GM21576 (cell line): ENCODE results near the gene PACS1.

Experiments
- ATAC-seq: cut with Tn5 transposase; IDR thresholded peaks from one replicate; pipeline ENCODE4 v1.9.1; 2021; ENCODE audit warnings: mild to moderate bottlenecking, moderate library complexity; ENCODE audit not compliant: unreplicated experiment

Gene PACS1

DNA sequence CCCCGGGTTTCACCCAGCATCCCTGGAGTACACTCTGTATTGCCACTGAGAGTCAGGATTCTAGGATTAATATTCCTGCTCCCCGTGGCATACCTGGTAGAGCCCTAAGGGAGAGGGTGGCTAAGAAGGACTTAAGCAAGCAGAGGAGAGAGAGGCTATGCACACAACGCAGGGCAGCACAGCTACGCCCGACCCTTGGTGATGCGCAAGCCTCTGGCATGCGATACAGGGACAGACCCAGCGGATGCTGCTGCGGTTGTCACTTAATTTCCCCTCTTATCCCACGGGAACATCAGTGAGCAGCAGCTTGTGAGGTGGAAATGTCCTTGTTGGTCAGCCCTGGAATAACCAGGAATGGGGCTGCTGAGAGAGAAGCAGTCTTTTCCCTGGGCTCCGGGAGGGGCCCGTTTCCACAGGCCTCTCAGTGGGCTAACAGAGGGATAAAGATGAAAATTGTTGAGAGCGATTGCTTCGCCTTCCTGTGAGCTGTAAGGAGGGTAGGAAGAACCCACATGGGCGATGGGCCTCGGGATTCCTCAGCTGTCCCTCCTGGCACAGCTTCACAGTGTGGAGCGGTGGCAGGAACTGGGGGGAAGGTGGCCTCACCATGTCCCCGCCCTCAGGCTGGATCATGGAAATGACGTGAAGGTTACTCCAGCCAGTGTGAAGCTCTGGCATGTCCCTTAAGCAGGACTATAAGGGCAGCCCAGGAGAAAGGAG is 149.9 kb downstream of the PACS1 start:
- ATAC-seq = no peak

DNA sequence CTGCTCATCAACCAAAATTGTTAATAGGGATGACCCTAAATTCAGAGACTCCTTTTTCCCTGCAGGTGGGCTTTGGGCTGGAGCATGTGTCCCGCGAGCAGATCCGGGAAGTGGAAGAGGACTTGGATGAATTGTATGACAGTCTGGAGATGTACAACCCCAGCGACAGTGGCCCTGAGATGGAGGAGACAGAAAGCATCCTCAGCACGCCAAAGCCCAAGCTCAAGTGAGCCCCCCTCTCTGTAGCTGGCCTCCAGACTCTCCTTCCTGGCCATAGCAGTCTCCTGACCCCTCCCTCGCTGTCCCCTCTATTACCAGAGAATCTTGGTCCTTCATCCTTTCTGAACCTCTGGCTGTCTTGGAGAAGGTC is 150.5 kb downstream of the PACS1 start:
- no peak for ATAC-seq

DNA sequence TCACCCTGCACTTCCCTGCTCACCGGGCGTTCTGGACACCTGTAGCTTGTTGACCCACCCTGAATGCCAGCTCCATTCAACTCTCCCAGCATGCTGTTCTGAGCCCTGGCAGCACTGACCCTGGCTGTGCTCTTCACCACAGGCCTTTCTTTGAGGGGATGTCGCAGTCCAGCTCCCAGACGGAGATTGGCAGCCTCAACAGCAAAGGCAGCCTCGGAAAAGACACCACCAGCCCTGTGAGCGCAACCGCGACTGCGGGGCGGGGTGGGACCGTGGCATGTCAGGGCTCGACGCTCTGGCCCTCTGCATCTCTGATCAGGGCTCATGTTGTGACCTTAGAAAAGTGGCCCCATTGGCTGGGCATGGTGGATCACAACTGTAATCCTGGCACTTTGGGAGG is 150.9 kb downstream of the PACS1 start:
- ATAC-seq = no peak

DNA sequence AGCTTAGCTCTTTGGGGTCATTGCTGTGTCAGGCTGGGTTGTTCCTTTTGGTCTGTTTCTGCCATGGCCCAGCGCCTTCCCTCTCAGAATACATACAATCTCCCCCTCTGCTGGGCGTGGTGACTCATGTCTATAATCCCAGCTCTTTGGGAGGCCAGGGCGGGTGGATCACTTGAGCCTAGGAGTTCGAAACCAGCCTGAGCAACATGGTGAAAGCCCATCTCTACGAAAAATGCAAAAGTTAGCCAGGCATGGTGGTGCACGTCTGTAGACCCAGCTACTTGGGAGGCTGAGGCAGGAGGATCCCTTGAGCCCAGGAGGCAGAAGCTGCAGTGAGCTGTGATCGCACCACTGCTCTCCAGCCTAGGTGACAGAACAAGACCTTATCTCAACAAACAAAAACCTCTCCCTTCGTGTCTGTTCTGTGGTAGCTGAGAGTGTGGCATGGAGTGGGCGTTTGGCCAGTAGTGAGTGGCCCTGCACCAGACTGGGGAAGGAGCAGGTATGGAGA is 151.7 kb downstream of the PACS1 start:
- no peak for ATAC-seq

DNA sequence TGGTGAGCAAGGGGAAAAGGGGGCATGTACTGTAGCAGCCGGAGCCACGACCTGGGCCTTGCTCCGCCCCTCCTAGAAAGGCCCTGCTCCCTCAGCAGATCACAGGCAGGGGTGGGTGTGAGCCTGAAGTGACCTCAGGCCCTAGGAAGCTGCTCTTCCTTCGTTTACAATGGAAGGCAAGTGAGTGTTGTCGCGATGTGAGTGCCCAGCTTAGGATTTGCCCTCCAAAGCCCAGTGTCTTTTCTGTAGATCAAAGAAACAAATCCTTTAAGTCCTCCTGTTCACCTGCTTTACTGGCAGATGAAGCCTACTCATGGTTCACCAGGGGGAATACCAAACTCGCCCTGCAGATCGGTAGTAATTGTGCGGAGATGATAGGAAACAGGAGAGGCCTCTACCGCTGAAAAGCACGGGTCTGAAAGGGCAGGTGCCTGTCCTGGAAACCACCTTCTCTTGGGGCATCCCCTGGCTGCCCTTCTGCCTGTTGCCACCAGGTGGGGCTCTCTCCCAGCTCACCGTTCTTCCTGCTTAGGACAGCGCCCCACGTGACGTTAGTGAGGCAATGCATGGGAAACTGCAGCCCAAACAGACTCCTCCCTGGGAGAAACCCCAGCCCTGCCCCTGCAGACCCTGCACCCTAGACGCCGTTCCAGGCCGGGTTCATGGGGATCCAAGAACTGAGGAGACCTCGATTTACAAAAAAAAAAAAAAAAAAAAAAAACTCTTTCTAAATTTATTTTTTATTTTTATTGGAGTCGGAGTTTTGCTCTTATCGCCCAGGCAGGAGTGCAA is 152.5 kb downstream of the PACS1 start:
- ATAC-seq = peak; percentile 87

DNA sequence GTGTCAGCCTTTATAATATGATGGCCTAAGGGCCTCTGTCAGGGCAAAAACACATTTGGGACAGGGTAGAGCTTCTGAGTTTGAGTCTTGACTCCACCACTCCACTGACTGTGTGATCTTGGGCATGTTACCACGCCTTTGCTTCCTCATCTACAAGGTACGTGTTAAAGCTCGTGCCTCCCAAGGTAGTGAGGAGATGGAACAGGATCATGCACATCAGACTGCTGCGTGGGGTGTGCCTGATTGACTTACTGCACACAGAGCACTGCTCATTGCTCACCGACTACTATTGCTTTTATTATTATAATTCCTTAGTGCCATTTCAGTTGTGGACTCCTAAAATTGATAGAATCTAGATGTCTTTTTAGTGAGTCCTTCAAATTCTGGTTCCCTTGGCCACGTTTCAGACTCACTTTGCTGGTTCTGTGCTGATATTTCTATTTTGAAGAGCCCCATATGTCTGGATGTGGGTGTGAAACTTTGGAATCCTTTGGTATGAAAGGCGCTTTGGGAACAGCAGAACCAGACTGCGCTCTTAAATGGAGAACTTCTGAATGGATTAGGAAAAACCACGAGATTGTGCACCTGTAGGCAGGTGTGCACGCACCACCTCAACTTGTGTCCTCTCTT is 154.3 kb downstream of the PACS1 start:
- no peak for ATAC-seq

DNA sequence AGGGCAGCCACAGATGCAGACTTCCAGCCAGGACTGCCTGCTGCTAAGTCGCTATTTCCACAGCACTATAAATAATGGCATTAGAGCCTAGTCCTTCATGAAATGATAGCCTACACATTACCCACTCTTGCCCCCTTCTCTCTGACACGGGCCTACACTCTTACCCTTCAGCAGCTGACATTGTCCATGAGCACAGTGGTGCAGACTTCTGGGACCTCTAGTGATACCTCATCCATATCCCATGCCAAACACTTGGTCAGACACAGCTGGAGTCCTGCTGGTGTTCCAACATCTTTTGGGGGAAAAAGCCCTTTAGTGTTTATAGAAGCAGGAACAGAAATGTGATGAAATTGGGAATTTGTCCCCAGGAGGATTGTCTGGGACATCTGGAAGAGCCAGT is 155.0 kb downstream of the PACS1 start:
- ATAC-seq = no peak

DNA sequence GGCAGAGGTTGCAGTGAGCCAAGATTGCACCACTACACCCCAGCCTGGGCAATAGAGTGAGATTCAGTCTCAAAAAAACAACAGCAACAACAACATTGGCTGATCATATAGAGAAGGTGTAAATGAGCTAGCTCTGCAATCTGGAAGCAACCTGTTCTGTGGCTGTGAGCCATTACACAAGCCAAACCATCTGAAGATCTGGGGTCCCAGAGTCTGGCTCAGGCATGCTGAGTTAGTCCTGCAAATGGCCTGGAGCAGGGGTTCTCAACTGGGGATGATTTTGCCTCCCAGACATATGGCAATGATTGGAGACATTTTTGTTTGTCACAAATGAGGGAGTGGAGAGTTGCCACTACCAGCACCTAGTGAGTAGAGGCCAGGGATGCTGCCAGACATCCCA is 156.0 kb downstream of the PACS1 start:
- ATAC-seq = no peak

DNA sequence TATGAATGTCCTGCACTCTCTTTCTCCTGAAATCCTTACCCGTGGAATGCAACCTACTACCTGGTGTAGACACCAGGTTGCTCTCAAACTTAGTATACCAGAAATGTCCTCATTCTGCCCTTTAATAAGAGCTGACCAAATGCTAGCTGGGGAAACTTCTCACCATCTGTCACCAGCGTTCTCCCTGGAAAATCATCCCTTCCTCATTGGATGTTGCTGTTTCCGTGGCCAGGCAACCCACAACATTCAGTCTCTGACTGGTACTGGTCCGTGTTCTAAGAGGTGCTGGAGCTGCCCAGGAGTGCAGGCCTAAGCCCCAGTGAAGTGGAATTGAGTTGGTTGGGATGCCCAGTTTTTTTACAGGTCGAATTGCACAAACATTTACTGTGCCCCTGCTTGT is 157.6 kb downstream of the PACS1 start:
- no peak for ATAC-seq

DNA sequence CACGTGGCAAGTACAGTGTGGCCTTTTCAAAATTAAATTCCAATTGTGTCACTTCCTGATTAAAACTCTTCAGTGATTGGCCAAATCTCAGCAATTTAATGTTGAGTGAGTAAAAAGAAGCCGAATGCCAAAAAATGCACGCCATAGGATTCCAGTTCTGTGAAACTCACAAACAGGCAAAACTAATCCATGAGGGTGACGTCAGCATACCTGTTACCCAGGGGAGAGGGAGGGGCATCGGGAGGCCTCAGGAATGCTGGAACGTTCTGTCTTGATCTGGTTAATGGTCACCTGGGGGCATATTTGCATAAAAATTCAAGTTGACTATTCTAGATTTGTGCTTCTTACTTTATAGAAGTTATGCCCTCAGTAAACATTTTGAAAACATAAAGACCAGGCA is 158.4 kb downstream of the PACS1 start:
- ATAC-seq = no peak

DNA sequence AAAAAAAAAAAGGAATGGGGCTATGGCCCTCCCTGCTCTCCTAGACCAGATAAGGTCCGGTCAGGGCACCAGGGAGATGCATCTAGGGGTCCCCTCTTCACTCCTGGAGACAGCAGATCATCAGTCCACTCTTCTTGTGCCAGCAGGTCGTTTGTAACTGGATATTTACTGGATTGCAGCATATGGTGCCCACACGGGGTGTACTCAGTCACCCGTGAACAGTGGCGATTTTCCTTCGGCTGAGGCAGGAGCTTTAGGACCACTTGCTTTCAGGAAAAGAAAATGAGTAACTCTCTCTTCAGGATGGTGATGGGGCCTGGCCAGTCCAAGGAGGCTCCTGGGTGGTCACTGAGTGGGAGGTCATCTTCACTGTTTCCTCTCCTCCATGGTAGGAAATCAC is 160.1 kb downstream of the PACS1 start:
- ATAC-seq = no peak

DNA sequence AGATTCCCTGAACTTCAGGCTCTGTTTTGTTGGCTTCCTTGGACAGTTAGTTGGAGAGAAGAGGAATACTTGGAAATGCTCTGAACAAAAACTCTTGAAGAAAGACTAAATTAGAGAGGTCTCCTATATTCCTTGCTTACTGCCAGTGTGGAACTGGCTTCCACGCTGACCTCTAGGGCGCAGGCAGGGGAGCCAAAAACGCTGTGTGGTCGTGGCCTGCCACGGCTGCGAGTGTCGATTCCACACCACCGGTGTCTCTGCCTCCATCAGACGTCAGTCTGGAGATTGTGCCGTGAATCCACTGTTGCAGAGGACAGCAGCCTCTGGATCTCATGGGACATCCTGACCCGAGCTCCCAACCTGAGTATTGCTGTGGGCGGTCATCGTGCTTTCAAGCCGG is 160.9 kb downstream of the PACS1 start:
- ATAC-seq = no peak

DNA sequence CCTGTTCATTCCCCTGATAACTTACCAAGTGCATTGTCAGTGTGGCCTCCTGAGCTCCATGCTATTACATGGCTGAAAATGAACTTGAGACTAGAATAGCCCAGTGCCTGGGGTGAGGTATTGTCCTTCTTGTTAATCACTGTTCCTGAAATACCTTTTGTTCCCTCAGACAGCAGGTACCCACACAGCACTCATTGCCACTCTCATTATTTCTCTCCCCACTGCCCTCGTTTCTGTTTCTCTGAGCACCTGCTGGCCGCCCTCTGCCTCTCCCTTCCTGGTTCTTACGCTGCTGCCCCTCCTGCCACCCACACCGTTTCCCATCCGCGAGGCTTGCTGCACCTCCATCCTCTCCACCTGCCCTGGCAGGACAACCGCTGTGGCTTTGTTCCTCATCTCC is 161.5 kb downstream of the PACS1 start:
- ATAC-seq = no peak

DNA sequence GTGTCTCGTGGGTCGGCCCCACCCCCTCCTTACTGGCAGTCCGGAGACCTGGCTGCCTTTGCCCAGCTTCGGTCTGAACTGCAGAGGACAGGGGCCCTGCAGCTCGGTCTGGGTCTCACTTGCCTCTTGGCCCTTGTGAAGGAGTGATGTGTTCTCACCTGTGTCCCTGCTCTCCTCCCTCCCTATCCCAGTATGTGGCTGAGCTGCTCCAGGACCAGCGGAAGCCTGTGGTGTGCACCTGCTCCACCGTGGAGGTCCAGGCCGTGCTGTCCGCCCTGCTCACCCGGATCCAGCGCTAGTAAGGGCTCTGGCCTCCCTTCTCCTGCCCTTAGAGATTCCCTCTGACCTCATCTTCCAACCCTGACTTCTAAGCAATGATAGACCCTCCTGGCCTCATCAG is 162.7 kb downstream of the PACS1 start:
- no peak for ATAC-seq

DNA sequence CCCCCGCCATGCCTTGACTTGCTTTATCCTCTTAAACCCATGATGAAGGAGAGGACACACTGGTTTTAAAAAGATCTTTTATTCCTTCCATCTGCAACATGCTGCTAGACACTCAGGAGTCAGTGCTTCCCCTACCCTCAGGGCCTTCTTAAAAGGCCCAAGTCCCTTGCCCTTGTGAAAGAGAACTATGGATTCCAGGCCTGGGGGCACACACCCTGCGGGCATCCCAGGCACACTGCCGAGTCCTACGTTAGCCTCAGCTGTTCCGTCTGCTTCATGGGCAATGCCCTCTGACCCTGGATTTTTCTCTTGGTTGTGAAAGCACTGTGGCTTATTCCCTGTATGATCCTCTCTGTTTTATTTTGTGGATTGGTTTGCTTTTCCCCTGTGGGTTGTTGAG is 163.2 kb downstream of the PACS1 start:
- ATAC-seq = no peak

DNA sequence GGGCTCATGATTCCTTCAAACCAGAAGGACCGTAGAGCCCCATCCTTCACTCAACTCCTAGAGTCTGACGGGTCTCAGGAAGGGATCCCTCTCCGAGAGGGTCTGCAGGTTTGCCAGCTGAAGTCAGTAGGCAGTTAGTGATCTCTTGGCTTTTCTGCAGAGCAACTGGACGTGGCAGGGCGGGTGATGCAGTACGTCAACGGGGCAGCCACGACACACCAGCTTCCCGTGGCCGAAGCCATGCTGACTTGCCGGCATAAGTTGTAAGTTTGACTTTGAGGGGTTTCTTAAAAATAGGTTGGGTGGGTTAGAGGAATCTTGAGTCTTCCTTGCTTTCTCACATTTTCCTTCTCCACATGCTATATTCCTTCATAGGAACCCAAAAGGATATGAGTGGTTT is 165.1 kb downstream of the PACS1 start:
- ATAC-seq = no peak

DNA sequence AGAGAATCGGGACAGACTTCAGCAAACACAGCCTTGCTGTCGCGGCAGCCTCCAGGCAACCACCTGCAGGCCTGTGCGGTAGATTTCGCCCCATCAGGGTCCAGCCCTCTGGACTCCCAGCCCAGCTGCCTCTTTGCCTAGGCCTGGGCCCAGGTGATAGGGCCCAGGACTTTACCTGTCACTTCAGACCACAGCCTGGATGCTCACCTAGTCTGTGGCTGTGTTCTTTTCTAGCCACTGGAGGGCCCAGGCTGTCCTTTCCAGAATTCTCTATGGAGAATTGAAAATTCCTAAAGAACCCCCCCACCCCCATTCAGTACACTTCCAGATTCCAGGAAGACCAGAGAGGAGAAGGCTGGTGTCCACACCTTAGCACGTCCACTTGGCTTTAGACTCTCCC is 167.8 kb downstream of the PACS1 start:
- ATAC-seq = no peak

DNA sequence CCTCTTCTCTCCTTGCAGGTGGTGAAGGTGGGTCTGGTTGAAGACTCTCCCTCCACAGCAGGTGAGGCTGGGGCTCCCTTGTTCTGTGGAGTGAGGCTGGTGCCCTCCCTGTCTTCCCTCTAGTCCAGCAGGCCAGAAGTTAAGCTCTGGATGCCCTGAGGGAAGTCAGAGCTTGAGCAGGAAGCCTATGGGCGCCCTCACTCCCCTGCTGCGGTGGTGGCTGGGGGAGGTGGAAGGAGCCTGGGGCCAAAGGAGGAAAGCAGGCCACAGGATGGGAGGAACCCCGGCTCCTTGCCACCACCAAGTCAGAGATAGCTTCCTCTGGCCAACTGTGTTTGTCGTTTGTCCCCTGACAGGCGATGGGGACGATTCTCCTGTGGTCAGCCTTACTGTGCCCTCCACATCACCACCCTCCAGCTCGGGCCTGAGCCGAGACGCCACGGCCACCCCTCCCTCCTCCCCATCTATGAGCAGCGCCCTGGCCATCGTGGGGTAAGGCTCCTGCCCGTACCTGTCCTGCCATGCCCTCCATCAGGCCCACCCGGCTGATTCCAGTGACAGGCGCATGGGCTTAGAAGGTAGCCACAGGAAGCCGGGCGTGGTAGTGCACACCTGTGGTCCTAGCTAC is 168.8 kb downstream of the PACS1 start:
- no peak for ATAC-seq

DNA sequence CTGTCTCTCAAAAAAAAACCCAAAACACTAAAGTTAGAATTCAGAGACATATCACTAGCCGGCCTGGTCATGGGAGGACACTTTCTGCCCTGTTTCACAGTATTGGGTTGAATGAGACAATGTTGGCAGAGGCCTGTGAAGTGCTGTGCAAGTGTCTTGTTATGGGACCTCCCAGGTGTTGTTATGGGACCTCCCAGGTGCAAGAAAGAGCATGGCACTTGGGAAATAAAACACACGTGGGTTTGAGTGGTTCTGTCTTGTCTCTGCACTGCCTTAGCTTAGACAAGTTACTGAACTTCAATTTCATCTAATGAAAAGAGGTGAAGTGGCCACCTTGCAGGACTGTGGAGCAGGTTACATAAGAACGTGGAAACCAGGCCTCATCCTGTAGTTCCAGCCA is 169.4 kb downstream of the PACS1 start:
- ATAC-seq = no peak

DNA sequence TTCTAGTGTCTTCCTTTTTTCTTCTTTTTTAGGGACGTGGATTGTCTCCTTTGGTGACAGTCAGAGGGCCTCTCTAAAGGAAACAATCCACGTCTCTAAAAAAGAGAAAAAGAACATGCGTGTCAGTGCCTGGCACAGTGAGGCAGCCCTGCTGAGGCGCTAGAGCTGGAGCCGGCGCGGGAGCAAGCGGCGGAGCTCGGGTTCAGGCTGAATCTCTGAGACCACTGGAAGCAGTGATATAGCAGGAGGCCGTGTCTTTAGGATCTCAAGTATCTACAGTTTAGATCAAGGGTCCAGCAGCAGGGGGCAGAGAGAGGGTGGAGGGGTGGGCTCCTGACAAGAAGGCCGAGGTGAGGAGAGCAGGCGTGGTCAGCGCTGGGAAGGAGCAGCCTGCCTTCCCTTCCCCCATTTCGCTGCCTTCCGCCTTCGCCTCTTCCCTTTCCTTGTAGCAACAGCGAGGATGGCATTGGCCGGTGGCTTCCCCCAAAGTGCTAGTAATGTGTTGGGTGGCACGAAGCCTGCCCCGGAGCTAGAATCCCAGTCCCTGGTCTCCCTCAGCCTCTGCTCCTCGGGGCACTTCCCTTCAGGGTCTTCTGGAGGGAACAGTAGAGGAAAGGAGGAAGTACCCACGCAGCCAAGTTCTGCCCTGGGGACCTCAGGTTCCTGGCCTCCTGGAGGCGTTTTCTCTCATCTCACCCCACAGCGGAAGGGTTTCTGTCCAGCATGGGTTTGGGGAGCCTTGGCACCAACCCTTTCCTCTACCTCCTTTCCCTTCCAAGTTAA is 170.1 kb downstream of the PACS1 start:
- ATAC-seq = no peak

DNA sequence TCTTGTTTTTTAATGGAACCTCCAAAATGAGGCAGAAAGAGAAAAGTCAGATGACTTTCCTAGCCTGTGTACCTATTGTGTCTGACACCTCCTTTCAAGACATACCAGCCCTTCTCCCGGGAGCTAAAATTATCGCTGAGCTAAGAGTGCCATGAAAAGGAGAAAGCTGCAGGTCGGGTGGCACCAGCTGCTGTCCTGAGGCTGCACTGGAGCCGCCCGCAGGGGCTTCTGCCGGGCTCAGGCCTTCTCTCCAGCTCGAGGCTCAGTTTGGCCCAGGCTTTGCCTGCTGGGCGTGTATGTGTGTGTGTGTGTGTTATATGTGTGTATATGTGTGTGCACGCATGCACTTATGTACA is 170.7 kb downstream of the PACS1 start:
- no peak for ATAC-seq
